A673 (cell line): ENCODE measurements around the gene NUDT15. TPM values are rescaled to one million over a fixed set of nuclear protein-coding genes. Genes with fewer than 3 reads are reported as not detected.

Experiments used
- BruUV-seq: library from RNA; stranded (reverse); fragments of 400-500 nt; replicated peaks from 2 replicates; lab custom pipeline; 2021; lab: Mats Ljungman, UMichigan
- CTCF ChIA-PET: fragments of 300-600 bp; sonication (Branson Sonifier 250); formaldehyde crosslinking; loops from one replicate; lab custom pipeline; 2022; ENCODE audit warnings: antibody characterized with exemption; lab: Charles Lee
- POLR2A ChIA-PET: fragments of 300-600 bp; sonication (Branson Sonifier 250); formaldehyde crosslinking; loops from one replicate; lab custom pipeline; 2022; ENCODE audit warnings: antibody characterized with exemption; ENCODE audit not compliant: low non-redundant PET; lab: Charles Lee
- DNase-seq: peaks from one replicate; pipeline ENCODE4 v3.0.0-alpha.2; 2015; ENCODE audit warnings: low spot score
- H3K27ac ChIP-seq: fragments of 200-600 bp; sonication (generic); 2 replicates; pipeline ENCODE4 v1.5.1; 2016; ENCODE audit warnings: mixed run types, low read depth, mild to moderate bottlenecking, mixed read lengths, antibody characterized with exemption, low read length; ENCODE audit not compliant: poor library complexity, severe bottlenecking
- H3K27me3 ChIP-seq: fragments of 200-600 bp; sonication (generic); replicated peaks from 2 replicates; pipeline ENCODE4 v1.6.1; 2017; ENCODE audit warnings: mixed run types, low read depth, mild to moderate bottlenecking, mixed read lengths, antibody characterized with exemption, low read length; ENCODE audit not compliant: insufficient read depth, poor library complexity
- H3K36me3 ChIP-seq: fragments of 200-600 bp; sonication (generic); 2 replicates; pipeline ENCODE4 v1.6.1; 2016; ENCODE audit warnings: mixed run types, mild to moderate bottlenecking, mixed read lengths, antibody characterized with exemption, low read length; ENCODE audit not compliant: insufficient read depth, poor library complexity, severe bottlenecking
- H3K4me1 ChIP-seq: fragments of 200-600 bp; sonication (generic); 2 replicates; pipeline ENCODE4 v1.6.1; 2017; ENCODE audit warnings: mixed run types, mild to moderate bottlenecking, mixed read lengths, antibody characterized with exemption, low read length; ENCODE audit not compliant: insufficient read depth, poor library complexity, severe bottlenecking
- H3K4me3 ChIP-seq: fragments of 200-600 bp; sonication (generic); 2 replicates; pipeline ENCODE4 v1.5.1; 2016; ENCODE audit warnings: low read depth, mixed run types, mild to moderate bottlenecking, mixed read lengths, low read length; ENCODE audit not compliant: poor library complexity, severe bottlenecking
- H3K9me3 ChIP-seq: fragments of 200-600 bp; sonication (generic); 2 replicates; pipeline ENCODE4 v1.6.1; 2016; ENCODE audit warnings: mixed run types, low read depth, mild to moderate bottlenecking, mixed read lengths, antibody characterized with exemption, low read length; ENCODE audit not compliant: poor library complexity, severe bottlenecking
- EZH2 ChIP-seq: fragments of 200-600 bp; sonication (generic); IDR thresholded peaks from 2 replicates; pipeline ENCODE4 v1.6.1; 2017; ENCODE audit warnings: borderline replicate concordance, low read depth, mild to moderate bottlenecking, mixed read lengths, antibody characterized with exemption, low read length; ENCODE audit not compliant: poor library complexity, severe bottlenecking
- intact Hi-C: fragments of 100-400 bp; cut with micrococcal nuclease; formaldehyde crosslinking; loops from one replicate; pipeline ENCODE4 v1.10.0; 2022; ENCODE audit not compliant: unreplicated experiment
- total RNA-seq: library from RNA; stranded (reverse); gene quantifications from 2 replicates; pipeline ENCODE4 v1.2.3, GENCODE V29; 2021
- TF ChIP-seq, protein P1 (sequence below): fragments of 300-800, 200-600 bp; sonication (generic); conservative IDR thresholded peaks from 2 replicates; pipeline ENCODE4 v1.5.1; 2017; ENCODE audit warnings: low read depth, mild to moderate bottlenecking, antibody characterized with exemption, low read length, moderate library complexity, mixed read lengths

NUDT15 gene
- total RNA-seq, 1 experiment from 2014 or later = 52.2 TPM

DNA sequence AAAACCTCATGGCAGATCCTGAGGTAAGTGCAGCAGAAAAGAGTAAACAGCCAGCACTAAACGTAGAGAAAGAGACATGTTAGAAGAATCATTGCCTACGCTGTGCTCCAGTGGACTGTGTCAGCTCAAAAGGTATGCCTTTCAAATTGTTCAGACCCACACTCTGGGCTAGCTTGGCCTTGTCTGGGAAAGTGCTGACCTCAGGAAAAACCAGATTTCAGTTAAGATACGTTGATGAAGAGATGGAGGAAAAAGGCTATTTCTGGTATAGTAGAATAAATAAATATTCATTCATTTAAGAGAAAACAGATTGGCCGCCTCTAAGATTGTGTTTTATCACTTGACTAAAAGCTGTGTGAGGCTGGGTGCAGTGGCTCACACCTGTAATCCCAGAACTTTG lies 26.8 kb upstream of the NUDT15 start:
- no peaks in the 10 kb centered on the region for H3K36me3 ChIP-seq
- H3K4me3 ChIP-seq = no peak overlapping the region
- intact Hi-C loops = no loop called here
- CTCF ChIA-PET = no interaction called here
- TF ChIP-seq EZH2 = no peak
- TF ChIP-seq, protein P1, sequence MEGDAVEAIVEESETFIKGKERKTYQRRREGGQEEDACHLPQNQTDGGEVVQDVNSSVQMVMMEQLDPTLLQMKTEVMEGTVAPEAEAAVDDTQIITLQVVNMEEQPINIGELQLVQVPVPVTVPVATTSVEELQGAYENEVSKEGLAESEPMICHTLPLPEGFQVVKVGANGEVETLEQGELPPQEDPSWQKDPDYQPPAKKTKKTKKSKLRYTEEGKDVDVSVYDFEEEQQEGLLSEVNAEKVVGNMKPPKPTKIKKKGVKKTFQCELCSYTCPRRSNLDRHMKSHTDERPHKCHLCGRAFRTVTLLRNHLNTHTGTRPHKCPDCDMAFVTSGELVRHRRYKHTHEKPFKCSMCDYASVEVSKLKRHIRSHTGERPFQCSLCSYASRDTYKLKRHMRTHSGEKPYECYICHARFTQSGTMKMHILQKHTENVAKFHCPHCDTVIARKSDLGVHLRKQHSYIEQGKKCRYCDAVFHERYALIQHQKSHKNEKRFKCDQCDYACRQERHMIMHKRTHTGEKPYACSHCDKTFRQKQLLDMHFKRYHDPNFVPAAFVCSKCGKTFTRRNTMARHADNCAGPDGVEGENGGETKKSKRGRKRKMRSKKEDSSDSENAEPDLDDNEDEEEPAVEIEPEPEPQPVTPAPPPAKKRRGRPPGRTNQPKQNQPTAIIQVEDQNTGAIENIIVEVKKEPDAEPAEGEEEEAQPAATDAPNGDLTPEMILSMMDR = no peak
- no peaks in the 10 kb centered on the region for H3K9me3 ChIP-seq
- BruUV-seq = no TSS peak
- POLR2A ChIA-PET = no interaction called here
- no peak for DNase-seq
- no peaks in the 10 kb centered on the region for H3K27me3 ChIP-seq
- H3K27ac ChIP-seq = no peak overlapping the region
- H3K4me1 ChIP-seq = no peaks in the 10 kb centered on the region

DNA sequence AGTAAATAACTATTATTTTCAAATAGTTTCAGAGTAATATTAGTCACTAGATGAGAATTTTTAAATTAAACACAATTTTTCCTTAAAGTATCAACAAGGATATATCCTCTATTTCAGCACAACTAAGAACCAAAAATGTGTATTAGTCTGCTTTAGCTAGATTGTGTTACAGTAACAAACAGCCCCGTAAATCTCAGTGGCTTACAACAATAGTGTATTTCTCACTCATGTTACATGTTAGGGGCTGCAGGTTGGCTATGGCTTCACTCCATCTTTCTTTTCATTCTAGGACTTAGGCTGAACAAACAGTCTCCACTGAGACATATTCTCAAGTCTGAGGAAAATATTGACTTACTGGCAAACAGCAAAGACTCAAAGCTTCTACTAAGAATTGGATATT lies 24.9 kb upstream of the NUDT15 start:
- ChIA-PET POLR2A (no interaction called here), CTCF (no interaction called here)
- no peak overlapping the region for H3K4me3 ChIP-seq
- no peaks in the 10 kb centered on the region for H3K9me3 ChIP-seq
- no TSS peak for BruUV-seq
- TF ChIP-seq EZH2 = no peak
- TF ChIP-seq, protein P1 = no peak
- no peak overlapping the region for H3K27ac ChIP-seq
- DNase-seq = no peak
- intact Hi-C loops = no loop called here
- H3K27me3 ChIP-seq = no peaks in the 10 kb centered on the region
- H3K36me3 ChIP-seq = no peaks in the 10 kb centered on the region
- H3K4me1 ChIP-seq = no peaks in the 10 kb centered on the region

DNA sequence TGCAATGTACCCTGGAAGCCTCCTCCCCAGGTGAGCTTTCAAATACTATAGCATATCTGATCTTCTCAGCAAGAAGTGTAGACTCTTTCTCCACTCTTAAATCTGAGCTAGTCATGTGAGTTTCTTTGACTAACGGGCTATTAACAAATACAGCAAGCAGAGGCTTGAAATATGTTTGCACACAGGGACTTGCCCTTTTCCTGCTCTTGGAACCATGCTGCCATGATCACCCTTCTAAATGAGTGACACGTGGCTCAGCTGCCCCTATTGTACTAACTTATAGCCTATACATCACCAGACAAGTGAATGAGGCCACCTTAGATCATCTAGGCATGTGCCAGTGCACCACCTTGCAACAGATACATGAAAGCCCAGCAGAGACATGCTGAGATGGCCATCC lies 23.2 kb upstream of the NUDT15 start:
- DNase-seq = no peak
- Histone ChIP-seq H3K27ac (no peak overlapping the region), H3K4me3 (no peak overlapping the region), H3K36me3 (no peaks in the 10 kb centered on the region), H3K4me1 (no peaks in the 10 kb centered on the region), H3K9me3 (no peaks in the 10 kb centered on the region), H3K27me3 (no peaks in the 10 kb centered on the region)
- no TSS peak for BruUV-seq
- intact Hi-C loops = no loop called here
- POLR2A ChIA-PET = no interaction called here
- no peak for TF ChIP-seq EZH2
- TF ChIP-seq, protein P1 = no peak
- CTCF ChIA-PET = no interaction called here
